A549 treated with CORT108297 at 1 μM for 4 hours (cell line): ENCODE results near the gene CDK18. TPM values are rescaled to one million over a fixed set of nuclear protein-coding genes. Genes with fewer than 3 reads are reported as not detected.

ENCODE experiments used
- total RNA-seq: library from RNA; stranded (reverse); fragments of 200-300 nt; extraction: Qiagen RNA extraction; gene quantifications from 5 replicates; pipeline ENCODE4 v1.2.3, GENCODE V29; 2022

The CDK18 gene
- total RNA-seq, result 0.55 to 1.5 TPM (median 0.89 TPM) in 5 replicates

GRCh38 chr1:205504311-205505075 is at the start of gene CDK18:
Gene CDK18, plus strand, starts transcription at chr1:205504669. Its CDS starts 18,499 bp downstream, at chr1:205523168.

GRCh38 chr1:205455581-205456382 is 48.7 kb upstream of the CDK18 start, which contains the start of gene BLACAT1:
Gene BLACAT1, minus strand, starts transcription at chr1:205456045.

Other genes with a start within 250 kb of the CDK18 start
- 28.8 to 35.2 TPM (median 32.9 TPM) in 5 replicates for gene NUAK2, start 182.9 kb upstream of the CDK18 start, total RNA-seq
- gene KLHDC8A, start 147.7 kb upstream of the CDK18 start, total RNA-seq, result 0.47 to 0.76 TPM (median 0.66 TPM) in 5 replicates
- not detected in 5 replicates for gene LEMD1, start 82.6 kb upstream of the CDK18 start, total RNA-seq
- 0.02 TPM in 1 of 5 replicates, not detected in the others for gene BLACAT1, start 48.6 kb upstream of the CDK18 start, total RNA-seq
- gene ELK4, start 127.3 kb downstream of the CDK18 start, total RNA-seq, result 6.2 to 6.9 TPM (median 6.5 TPM) in 5 replicates
- 5.2 to 7.2 TPM (median 6.9 TPM) in 5 replicates for gene SLC45A3, start 175.8 kb downstream of the CDK18 start, total RNA-seq
- gene NUCKS1, start 245.5 kb downstream of the CDK18 start, total RNA-seq, result 91.1 to 165 TPM (median 122 TPM) in 5 replicates